Activated CD4-positive, alpha-beta T cell treated with anti-CD3 and anti-CD28 coated beads, Interleukin-2, amount 50 U/mL, for 48 hours (primary cell): ENCODE results near the gene FGF3.

Source experiments
- DNase-seq, 2 experiments: peaks; one replicate each; pipeline ENCODE4 v3.0.0-alpha.2; 2020

FGF3 gene

DNA sequence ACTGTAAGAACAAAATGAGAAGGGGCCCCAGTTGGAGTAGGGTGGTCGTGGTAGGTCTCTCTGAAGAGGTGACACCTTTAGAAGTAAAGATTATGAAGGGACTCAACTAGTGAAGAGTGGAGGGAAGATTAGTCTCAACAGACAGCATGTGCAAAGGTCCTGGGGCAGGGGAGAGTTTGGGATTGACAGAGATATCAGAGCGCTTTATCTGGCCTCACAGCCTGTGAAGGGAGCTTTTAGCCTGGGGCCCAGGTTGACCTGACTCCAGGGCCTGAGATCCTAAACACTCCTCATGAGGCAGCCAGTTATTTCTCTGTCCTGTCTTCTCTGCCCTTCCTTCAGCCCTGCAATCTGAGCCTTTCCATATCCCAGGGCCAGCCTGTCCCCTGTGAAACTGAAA lies 16.2 kb downstream of the FGF3 start:
- DNase-seq, result no peak

GRCh38 chr11:69802590-69802989 lies 16.6 kb downstream of the FGF3 start:
- DNase-seq, result no peak

- DNase-seq, result peak; percentile 28 to 34
Observed at GRCh38 chr11:69801513-69802335, 17.5 kb downstream of the FGF3 start.

- DNase-seq, result no peak
Observed at GRCh38 chr11:69800278-69800677, 18.9 kb downstream of the FGF3 start.

- DNase-seq, result no peak
Observed at GRCh38 chr11:69799582-69799981, 19.6 kb downstream of the FGF3 start.

DNA sequence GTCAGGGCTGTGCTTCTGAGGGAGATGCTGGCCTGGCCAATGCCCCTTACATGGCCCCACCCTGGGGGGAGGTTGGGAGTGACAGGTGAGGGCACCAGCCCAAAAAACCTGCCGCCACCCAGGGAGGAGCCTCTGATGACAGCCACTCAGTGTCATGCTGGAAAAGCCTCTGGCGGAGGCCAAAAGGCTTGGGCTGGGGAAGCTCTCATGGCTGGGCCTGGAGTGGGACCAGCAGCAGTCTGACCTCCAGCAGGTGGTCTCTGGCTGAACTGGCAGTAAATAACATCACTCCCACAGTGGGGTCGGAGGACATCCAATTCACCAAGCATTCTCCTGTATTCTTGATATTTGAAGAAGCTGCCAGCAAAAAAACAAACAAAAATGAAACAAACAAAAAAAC lies 20.1 kb downstream of the FGF3 start:
- no peak for DNase-seq

DNA sequence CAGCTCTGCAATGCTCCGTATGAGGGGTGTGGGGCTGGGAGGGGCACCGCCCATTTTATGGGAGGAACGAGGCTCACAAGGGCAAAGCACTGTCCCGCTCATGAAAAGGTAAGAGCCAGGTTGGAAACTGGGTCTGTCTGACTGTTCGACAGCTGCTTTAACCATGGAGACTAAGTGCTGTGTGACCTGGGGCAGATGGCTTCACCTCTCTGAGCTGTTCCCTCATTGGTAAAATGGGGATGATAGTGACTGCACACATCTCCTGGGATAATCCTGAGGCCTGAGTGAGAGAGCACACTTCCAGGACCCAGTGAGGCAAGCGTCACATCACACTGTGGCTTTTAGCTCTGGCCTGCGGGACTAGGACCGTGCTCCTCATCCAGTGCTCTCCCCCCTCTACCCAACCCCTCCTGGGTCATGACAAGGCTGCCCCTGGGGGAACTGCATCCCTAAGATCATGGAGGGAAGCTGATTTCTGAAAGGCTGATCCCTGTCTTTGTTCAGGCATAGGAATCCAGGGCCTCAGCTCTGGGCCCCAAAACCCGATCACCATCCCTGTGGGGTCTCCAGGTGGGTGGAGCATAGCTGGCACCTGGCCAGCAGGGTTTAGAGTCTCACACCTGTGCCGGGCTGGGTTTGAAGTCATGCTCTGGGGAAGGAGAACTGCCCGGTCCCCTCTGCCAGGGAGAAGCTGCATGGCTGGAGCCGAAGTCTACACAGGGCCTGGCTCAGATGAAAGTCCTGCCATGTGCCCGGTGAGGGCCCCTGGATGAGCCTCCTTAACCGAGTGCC lies 21.3 kb downstream of the FGF3 start:
- no peak for DNase-seq

- DNase-seq, result no peak
Observed at GRCh38 chr11:69797156-69797555, 22.1 kb downstream of the FGF3 start.

DNA sequence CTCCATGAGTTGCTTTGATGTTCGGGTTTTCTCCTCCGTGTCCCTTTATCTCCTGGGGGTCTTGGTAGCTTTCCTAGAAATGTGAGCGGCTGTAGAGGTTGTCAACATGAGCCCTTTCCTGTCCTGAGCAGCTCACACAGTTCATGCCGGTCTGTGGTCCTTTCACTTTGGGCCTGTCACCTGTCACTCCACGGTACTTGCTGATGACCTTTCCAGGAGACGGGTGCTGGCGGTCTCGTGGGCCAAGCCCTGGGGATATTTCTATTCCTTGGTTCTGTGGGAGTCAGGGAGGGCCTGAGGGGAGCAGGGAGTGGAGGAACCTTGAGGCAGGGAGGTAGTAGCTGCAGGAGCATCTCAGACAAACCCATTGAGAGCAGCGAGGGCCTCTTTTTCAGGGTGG lies 23.2 kb downstream of the FGF3 start:
- DNase-seq, result no peak

DNA sequence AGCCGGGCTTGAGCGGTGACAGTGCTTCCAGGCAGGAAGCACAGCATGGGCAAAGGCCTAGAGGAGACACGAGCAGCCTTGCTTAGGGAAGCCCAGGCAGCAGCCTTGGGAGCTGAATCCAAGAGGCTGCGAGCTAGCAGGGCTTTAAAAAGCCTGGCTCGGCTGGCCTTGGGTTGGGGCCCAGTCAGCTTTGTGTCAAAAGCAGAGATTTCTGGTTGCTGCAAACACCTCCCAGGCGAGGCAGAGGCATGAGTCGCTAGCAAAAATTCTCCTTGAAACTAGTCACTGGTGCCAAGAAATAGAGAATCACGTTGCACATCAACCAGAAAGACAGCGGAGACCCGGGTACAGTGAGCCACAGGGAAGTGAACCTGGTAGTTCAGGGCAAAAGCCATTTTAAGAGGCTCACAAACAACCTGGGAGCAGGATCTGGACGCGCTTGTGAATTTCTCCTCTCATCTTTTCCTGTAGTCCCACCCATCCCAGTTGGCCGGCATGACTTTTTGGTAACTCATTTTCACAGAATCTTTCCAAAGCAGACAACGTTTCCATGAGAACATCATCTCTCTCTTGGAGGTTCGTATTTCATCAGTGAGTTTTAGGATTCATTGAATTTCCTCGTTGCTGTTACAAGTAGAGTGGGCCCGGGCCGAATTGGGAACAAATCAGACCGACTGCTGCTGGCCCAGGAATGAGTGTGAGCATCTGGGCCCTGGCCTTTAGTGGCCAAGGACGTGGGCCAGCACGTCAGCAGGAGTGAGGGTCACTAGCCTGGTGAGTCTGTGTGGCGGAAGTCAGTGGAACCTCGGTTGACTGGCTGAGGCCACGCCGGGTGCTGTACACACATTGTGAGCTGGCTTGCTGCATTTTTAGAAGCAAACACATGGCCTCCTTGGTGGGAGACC lies 27.7 kb downstream of the FGF3 start:
- no peak for DNase-seq

- no peak for DNase-seq
Observed at GRCh38 chr11:69788956-69789355, 30.3 kb downstream of the FGF3 start.

DNA sequence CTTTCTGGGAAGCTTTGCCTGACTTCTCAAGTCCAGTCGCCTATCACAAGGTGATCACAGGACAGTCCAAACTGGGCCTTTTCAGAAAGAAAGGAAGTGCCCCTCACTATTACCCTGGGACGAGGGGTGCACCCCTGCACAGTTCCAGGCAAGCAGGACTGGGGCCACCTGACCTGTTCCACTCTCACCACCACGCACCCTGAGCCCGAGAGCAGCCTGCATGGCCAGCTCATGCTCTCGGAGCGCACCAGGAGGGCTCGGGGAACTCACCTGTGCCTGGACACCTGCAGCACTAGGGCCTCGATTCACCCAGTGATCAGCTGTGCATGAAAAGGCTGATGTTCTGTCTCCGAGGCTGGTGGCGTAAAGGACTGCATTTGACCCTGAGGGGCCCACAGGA lies 31.3 kb downstream of the FGF3 start:
- no peak for DNase-seq

DNA sequence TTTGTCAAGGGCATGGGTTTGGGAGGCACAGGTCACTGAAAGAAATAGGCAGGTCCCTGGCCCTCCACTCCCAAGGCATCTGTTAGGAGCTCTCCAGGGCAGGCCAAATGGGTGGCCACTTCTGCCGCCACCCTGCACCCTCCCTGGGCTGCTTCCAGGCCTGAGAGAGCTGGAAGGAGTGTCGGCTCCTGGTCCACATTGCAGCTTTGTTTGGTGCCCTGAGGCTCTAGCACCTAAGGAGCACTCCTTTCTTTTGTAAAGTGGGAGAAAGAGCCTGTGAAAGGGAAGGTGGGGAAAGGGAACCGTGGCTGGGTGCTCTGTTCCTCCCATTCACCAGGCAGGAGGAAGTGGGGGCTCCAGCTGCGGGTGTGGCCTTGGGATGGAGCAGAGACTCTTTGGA lies 31.8 kb downstream of the FGF3 start:
- no peak for DNase-seq

GRCh38 chr11:69781241-69781640 lies 38.0 kb downstream of the FGF3 start:
- DNase-seq, result no peak

- DNase-seq, result no peak
Observed at GRCh38 chr11:69778373-69778772, 40.8 kb downstream of the FGF3 start.

- DNase-seq, result no peak
Observed at GRCh38 chr11:69775163-69775755, 44.0 kb downstream of the FGF3 start, which contains the start of gene FGF4. TSS of gene FGF4 (minus strand) at chr11:69775341. CDS start at chr11:69775084, 257 bp downstream.

DNA sequence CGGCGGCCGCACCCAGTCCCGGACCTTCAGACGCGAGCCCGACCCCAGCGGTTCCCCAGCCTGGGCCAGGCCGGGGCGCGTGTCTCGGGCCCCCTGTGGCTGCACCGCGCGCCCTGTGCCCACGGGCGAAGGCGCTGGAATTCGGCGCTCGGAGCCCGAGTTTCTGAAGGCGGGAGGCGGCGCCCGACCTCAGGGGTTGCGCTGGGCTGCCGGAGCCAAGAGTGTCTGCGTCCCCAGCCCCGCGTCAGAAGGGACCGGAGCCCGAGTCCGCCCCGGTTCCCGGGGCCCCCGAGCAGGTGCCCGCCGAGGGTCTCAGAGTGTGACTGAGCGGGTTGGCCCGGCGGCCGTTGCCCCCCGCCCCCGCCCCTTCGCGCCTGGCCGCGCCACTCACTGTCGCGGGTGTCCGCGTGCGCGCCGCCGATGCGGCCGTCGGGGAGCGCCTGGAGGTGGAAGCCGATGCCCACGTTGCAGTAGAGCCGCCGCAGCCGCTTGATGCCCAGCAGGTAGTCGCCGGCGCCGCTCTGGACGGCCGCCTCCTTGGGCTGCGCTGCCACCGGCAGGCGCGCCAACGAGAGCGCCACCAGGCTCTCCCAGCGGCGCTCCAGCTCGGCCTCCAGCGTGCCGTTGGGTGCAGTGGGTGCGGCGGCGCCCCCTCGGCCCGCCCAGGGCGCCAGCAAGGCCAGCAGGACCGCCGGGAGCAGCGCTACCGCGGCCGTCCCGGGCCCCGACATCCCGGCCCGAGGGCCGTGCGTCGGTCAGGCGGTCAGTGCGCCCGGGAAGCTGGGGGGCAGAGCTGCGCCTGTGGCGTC lies 44.7 kb downstream of the FGF3 start:
- no peak for DNase-seq

DNA sequence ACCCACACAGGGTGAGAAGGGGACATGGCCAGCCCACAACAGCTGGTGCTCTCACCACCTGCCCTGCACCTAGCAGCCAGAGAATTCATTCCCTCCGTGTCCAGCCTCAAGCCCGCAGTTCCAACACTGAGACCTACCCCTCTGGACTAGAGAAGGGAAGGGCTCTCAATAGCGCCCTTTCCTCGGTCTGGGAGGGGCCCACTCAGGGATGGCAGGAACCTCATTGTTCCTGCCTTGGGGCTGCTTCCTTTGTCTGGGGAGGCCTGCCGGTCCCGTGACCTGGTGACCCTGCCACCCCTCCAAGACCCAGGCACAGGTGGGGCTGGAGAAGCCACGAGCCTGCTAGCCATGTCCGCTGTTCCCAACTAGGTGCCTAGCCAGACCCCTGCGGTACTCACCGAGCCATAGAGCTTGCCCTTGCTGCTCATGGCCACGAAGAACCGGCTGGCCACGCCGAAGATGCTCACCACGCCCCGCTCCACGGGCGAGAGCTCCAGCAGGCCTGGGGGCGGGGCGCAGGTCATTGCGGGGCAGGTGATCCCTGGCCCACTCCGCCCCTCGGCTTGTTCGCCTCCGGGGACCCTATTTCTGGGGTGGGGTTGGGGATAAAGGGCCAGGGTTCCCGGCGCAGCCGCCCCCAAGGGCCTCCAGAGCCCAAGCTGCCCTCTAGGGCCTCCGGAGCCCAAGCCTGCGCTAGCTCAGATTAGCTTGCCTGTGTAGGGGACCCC lies 45.4 kb downstream of the FGF3 start:
- DNase-seq, result no peak

DNA sequence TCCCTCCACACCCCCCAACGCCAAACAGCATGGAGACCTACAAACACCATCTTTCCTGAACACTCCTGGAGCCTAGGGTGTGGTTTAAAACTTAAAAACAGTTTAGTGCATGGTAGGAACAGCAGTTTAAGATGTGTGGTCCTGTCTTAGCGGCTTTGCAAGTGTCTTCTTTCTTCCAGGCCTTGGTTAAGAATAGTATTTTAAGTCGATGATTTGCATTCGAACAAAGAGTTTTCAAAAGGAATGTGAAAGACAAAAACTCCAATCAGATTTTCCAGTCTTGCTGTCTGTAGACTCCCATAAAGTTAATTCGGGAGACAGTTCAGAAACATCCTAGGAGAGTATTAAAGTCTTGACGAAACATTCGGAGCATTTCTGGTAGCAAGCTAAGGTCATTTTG lies 47.8 kb downstream of the FGF3 start:
- no peak for DNase-seq

- no peak for DNase-seq
Observed at GRCh38 chr11:69770540-69770939, 48.7 kb downstream of the FGF3 start.

- no peak for DNase-seq
Observed at GRCh38 chr11:69765498-69765995, 53.7 kb downstream of the FGF3 start.
